ENCODE measurements around the gene ZNF580.
A peak's percentile ranks its signal among the peaks of the same experiment; 100 is the strongest.

Gene ZNF580

DNA sequence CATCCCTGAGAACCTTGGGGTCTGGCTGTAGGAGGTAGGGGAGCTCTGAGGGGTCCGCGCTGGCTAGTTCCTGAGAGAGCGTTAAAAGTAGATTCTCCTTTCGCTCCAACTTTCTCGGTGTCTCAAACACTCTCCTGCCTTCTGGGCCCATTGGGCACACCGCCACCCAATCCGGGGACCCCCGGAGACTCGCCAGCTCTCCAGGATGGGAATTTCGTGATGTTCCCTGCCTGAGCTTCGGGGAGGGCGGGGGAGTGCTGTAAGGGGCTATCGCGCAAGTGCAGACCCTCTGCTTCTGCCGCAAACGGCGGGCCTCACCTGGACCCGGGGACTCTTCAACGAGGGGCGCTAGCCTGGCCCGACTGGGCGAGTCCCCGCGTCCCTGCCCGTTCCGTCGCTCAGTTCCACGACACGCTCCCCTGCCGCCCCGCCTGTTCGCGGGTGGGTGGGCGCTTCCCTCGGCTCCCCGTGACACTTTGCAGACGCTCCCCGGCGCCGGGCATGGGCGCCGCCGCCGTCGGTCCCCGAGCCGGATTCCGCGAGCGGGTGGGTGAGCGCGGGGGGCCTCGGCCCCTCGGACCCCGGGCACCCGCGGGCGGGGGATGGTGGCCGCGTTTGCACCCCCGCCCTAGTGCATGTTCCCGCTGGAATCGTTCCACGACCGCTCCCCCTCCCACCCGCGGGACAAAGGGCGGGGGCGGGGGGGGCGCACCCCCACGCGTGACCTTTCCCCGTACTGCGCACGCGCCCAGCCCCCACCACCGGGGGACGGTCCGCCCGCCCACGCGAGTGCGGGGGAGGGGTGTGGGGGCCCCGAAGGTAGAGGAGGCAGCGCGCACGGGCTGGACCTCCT, 7.2 kb downstream of the ZNF580 start, which contains the start of gene CCDC106:
TSS of gene CCDC106 (plus strand) at position 481 of the 853 bp plus-strand sequence. CDS start 835 bp downstream, outside the sequence.
- peak; percentile 67 for DNase-seq (ENCODE audit: low spot score)

DNA sequence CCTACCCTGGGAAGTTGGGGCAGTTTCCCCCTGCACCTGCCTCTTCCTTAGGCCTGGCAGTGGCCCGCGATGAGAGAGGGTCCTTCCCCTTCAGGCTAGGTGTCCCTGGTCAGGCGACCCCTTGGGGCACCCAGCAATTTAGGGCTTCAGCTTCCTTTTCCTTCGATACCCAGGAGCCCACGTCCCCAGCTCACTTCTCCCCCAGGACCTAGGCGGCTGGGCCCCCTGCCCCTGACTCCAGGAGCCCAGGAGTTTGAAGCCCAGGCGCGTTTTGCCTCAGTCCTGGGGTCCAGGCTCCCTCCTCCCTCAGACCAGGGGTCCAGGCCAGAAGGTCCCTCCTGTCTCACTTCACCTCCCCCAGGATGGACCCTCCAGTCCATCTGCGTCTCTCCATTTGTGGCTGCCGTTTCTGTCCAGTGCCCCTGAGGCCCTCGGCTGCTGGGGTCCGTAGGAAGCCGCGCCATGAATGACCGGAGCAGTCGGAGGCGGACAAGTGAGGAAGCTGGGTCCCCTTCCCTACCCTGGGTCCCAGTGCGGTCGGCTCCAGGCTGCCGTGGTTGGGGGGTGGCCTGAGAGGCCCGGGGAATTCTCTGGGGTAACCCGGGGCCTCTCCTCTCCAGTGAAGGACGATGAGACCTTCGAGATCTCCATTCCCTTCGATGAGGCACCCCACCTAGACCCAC, 7.9 kb downstream of the ZNF580 start:
- DNase-seq (ENCODE audit: low spot score), result no peak

GRCh38 chr19:55649268-55650125, 8.7 kb downstream of the ZNF580 start:
- DNase-seq (ENCODE audit: low spot score), result no peak

DNA sequence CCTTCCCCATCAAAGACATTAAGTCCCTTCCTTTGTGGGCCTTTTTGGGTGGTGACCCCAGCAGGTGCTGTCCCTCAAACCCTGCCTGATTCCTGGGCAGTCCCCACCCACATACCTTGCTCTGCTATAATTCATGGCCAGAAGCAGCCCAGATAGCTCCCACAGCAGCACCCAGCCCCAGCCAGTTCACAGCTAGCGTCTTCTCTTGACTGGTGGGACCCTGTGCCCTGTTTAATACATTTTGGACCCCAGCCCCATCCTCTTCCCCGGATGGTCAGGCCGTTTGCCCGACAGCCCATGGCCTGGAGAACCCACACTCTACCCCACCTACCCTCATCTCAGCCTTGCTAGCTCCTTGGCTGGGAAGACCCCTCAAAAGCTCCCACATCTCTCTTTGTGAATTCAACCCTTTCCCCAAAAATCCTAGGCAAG, 9.3 kb downstream of the ZNF580 start:
- no peak for DNase-seq (ENCODE audit: low spot score)

DNA sequence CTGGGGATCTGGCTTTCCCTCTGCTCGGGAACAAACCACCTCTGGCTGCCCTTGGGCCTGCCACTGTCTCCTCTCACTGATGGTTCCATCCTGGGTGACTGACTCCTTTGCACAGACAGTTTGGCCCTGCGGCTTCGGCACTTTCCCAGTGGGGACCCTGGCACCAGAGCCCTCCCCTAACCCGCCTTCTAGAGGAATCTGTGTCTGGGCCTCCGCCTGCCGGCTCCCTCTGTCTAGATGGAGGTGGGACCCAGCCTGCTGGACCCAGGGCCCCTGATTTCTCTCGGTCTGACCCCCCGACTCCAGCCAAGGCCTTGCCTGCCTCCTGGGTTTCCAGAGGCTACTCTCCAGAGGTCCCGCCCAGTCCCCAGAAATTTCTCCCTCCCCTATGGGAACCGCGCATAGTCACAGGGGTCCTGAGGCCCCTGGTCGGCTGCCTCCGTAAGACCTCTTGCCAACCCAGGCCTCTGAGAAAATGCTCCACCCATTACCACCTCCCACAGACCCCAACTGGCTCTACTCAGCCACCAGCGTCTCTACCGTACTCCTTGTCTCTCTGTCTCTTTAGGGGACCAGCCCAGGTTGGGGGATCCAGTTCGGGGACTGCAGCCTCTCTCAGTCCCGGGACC, 9.9 kb downstream of the ZNF580 start:
- no peak for DNase-seq (ENCODE audit: low spot score)

DNA sequence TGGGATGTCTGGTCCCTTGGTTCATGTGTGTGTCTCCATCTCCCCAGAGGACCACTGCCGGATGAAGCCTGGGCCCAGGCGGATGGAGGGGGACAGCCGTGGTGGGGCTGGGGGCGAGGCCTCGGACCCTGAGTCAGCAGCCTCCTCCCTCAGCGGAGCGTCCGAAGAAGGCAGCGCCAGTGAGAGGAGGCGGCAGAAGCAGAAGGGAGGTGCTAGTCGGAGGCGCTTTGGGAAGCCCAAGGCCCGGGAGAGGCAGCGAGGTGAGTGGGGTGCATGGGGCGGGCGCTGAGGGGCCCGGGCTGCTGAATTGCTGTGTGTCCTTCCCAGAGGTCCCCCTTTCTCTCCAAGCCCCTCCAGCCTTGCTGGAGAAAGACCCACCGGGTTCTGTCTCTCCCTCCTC, 10.4 kb downstream of the ZNF580 start:
- no peak for DNase-seq (ENCODE audit: low spot score)

DNA sequence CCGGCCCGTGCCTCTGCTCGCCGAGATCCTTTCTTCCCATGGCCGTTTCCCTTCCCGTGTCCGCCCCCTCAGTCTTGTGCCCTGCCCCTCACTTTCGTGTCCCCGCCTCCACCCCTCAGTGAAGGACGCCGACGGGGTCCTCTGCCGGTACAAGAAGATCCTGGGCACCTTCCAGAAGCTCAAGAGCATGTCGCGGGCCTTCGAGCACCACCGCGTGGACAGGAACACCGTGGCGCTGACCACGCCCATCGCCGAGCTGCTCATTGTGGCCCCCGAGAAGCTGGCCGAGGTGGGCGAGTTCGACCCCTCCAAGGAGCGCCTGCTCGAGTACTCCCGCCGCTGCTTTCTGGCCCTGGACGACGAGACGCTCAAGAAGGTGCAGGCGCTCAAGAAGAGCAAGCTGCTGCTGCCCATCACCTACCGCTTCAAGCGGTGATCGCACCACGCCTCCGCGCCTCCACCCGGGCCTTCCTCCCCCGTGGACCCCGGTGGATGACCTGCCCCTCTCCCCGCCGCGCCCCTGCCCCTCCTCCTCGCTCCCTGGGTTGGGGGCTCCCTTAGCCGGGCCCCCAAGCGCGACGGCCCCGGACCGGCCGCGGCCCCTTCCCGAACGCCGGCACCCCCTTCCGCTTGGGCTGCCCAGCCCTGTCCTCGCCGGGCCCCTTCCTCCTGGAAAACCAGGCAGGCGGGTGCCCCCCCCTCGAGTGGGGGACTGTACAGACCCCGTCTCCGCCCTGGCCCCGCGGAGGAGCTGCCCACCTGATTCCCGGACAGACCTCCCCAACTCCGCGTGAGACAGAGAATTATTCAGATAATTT, 11.7 kb downstream of the ZNF580 start:
- no peak for DNase-seq (ENCODE audit: low spot score)

DNA sequence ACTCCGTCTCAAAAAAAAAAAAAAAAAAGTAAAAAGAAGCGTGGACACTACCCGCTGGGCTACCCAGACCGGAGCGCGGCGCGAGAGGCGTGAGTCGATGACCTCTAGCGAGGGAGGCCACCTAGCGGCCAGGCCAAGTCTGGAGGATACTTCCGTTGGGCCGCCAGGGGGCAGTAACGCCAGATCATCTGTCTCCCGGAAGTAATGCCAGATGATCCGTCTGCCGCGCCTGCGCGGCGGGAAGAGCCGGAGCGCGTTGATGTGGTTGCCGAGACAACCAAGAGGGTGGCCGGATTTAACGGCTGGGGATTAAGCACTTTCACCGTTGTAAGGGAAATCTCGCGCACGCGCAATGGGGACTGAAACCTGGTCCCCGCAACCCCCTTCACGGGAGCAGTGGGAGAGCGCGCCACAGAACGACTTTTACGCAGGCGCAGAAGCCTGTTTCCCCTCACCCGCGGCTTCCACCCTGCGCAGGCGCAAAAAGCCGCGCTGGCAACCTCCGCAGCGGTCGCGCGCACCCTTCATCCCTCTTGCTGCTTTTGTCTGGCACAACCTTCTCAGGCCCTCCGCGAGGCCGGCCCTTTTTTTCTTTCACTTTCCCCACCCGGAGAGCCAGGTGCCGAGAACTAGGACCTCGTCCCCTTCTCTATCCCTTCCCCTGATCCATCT, 13.0 kb downstream of the ZNF580 start:
- DNase-seq (ENCODE audit: low spot score), result peak; percentile 98

- peak; percentile 94 for DNase-seq (ENCODE audit: low spot score)
These were observed 13.6 kb downstream of the ZNF580 start for GRCh38 chr19:55654323-55654867.

DNA sequence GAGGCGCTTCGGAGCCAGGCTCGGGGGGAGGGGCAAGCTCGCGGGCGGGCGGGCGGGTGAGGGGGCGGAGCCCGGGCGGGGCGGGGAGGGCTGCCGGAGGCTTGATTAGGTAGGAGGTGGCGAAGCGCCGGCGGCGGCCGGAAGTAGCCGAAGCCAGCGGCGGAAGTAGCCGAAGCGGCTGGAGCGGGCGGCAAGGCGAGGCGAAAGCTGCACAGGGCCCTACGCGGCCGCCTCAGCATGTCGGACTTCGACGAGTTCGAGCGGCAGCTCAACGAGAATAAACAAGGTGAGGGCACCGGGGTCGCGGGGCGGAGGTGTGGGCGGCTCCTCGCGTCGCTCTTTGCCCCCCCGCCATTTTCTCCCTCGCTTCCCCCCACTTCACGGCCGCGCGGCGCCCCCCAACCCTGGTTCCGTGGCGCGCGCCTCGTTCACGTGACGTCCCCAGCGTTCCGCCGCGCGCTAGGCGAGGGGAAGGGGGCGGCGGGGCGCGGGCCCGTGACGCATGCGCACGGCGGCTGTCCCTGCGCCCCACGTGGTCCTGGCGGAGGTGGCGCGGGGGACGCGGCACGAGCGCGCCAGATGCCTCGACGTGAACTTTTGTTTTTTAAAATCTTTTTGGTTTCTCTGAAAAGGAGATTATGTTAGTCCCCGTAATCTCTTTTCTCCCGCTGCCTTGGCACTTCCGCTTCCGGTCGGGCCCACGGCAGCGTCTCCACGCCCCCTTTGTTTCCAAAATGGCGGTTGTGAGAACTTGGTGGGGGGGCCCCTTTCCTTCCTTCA, 14.3 kb downstream of the ZNF580 start, which contains the start of gene U2AF2:
TSS of gene U2AF2 (plus strand) at position 168 of the 780 bp plus-strand sequence. CDS start at position 238, 70 bp downstream.
- DNase-seq (ENCODE audit: low spot score), result peak; percentile 98

GRCh38 chr19:55655648-55656040, 14.8 kb downstream of the ZNF580 start:
- no peak for DNase-seq (ENCODE audit: low spot score)

DNA sequence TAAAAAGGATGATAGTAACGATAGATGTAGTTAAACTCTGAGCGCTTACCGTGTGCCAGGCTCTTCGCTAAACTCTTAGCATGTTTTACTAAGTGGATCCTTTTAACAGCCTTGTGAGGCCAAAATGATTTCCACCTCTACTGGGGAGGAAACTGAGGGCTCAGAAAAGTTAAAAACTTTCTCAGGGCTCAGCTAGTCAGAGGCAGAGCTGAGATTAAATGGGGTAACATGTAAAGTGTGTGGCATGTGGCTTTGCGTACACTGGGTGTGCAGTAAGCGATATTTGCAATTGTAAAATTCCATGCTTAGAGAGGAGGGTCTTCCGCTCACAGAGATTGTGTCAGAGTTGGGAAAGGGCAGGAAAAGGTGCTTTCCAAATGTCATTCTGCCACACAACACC, 15.8 kb downstream of the ZNF580 start:
- no peak for DNase-seq (ENCODE audit: low spot score)

- DNase-seq (ENCODE audit: low spot score), result no peak
These were observed 16.4 kb downstream of the ZNF580 start for GRCh38 chr19:55656988-55657747.

DNA sequence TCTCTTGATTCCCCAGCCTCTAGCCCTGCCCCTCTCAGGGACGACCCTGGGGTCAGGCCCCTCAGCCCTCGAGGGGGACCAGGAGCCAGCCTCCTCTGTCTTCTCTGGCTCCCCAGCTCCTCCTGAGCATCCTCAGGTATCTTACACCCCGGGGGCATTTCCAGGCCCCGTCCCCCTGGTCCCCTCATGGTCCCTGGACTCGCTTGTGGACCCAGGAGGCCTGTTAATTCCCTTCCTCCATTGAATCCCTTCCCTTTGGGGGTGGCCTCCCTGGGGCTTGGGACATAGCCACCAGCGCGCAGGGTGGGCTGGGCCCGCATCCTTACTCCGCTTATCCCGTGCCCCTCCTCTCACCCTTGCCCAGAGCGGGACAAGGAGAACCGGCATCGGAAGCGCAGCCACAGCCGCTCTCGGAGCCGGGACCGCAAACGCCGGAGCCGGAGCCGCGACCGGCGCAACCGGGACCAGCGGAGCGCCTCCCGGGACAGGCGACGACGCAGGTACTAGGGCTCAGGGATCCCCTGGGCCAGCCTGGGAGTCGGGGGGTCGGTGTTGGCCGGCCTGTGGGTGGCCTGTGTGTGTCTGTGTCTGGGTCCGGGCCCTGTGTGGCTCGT, 18.2 kb downstream of the ZNF580 start:
- DNase-seq (ENCODE audit: low spot score), result no peak

DNA sequence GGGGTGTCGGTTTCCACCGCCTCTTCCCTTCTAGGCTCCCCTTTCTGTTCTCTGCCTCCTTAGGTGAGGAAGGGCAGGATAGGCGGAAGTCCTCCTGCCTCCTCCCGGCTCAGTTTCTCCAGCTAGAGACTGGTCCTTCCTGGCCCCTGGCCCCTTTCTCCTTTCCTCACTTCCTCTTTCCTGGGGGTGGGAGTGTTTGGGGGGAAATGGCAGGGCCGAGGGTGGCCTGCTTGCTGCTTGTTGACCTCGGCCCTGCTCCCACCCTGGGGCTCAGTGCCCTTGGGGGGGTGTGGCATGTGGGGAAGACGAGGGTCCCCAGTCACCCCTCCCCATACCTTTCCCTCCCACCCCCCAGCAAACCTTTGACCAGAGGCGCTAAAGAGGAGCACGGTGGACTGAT, 19.0 kb downstream of the ZNF580 start:
- no peak for DNase-seq (ENCODE audit: low spot score)

GRCh38 chr19:55660404-55660803, 19.6 kb downstream of the ZNF580 start:
- DNase-seq (ENCODE audit: low spot score), result no peak

DNA sequence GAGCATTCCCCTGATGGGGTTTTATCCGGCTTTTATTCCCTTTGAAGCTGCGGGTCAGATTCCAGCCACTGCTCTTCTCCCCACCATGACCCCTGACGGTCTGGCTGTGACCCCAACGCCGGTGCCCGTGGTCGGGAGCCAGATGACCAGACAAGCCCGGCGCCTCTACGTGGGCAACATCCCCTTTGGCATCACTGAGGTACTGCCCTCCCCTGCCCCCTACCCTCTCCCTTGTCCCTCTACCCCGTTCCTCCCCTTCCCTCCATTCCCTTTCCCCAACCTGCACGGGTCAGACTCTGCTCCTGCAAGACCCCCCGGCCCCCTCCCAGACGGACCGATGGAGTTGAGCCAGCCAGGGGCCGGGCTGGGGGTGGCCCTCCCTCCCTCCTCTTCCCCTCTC, 20.2 kb downstream of the ZNF580 start:
- DNase-seq (ENCODE audit: low spot score), result no peak

DNA sequence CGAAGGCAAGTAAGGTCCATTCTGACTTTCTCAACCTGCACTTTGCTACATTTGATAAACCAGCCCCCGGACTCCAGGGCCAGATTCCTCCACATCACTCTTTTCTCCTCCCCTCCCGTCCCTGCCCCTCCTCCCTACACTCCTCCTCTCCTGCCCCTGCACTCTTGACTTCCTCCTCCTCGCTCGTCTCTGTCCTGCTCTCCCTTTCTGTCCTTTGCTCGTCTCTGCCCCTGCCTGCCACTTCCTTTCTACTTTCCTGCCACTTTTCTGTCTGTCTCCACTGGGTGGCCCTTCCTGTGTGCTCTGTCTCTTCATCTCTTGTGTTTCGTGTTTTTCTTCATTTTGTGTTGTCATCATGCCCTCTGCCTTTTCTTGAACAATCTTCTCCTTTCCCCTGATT, 21.0 kb downstream of the ZNF580 start:
- DNase-seq (ENCODE audit: low spot score), result no peak

All from AG08395 (cell line).